CD4-positive, alpha-beta T cell (primary cell): ENCODE data around the gene FBLN2. TPM values are rescaled to one million over a fixed set of nuclear protein-coding genes. Genes with fewer than 3 reads are reported as not detected.

Experiments
- ATAC-seq: fragments of 200-7000 bp; cut with Tn5 transposase; one replicate; pipeline ENCODE4 v1.10.0; 2022; ENCODE audit warnings: mild to moderate bottlenecking; ENCODE audit not compliant: poor library complexity
- CTCF ChIA-PET: fragments of 350-600 bp; sonication (Branson Sonifier 250); formaldehyde crosslinking; loops from one replicate; lab custom pipeline; 2021; ENCODE audit warnings: antibody characterized with exemption, inconsistent platforms; lab: Charles Lee
- POLR2A ChIA-PET: fragments of 350-600 bp; sonication (Branson Sonifier 250); formaldehyde crosslinking; loops from one replicate; lab custom pipeline; 2021; ENCODE audit warnings: antibody characterized with exemption, inconsistent platforms; lab: Charles Lee
- DNase-seq, 14 experiments: peaks; one replicate each; pipeline ENCODE4 v3.0.0-alpha.2; 2013 to 2020; ENCODE audit warnings: mixed read lengths in 2 of 14
- H3K27ac ChIP-seq, 2 donors: one replicate each; pipeline versions ENCODE4 v1.5.1 to v1.7.0; 2013; ENCODE audit warnings: low read length in 2 of 2, low read depth in 1 of 2, mild to moderate bottlenecking in 1 of 2
- H3K27me3 ChIP-seq, 2 experiments: 1 replicate in 1 of 2; 2 replicates in 1 of 2; pipeline versions ENCODE4 v1.6.1 to v1.7.0; 2013; ENCODE audit warnings: low read length in 2 of 2, control low read depth in 1 of 2, mild to moderate bottlenecking in 1 of 2, moderate library complexity in 1 of 2; ENCODE audit not compliant: insufficient read depth in 2 of 2, control insufficient read depth in 1 of 2
- H3K36me3 ChIP-seq: one replicate; pipeline ENCODE4 v1.6.1; 2013; ENCODE audit warnings: low read length, control low read depth; ENCODE audit not compliant: insufficient read depth
- H3K4me1 ChIP-seq: one replicate; pipeline ENCODE4 v1.6.1; 2013; ENCODE audit warnings: low read length, control low read depth; ENCODE audit not compliant: insufficient read depth
- H3K4me3 ChIP-seq: one replicate; pipeline ENCODE4 v1.5.1; 2013; ENCODE audit warnings: mild to moderate bottlenecking, low read length, moderate library complexity
- H3K9me3 ChIP-seq, 2 experiments: 1 replicate in 1 of 2; 2 replicates in 1 of 2; pipeline versions ENCODE4 v1.6.1 to v1.7.0; 2013; ENCODE audit warnings: low read length in 2 of 2, mild to moderate bottlenecking in 2 of 2, control low read depth in 1 of 2, moderate library complexity in 1 of 2; ENCODE audit not compliant: control insufficient read depth in 1 of 2, insufficient read depth in 1 of 2
- H3K27ac Mint-ChIP-seq: one replicate; pipeline ENCODE4 v1.8.0; 2020; ENCODE audit warnings: mixed read lengths
- H3K27me3 Mint-ChIP-seq: one replicate; pipeline ENCODE4 v1.8.0; 2021; ENCODE audit warnings: mixed read lengths
- H3K36me3 Mint-ChIP-seq: one replicate; pipeline ENCODE4 v1.8.0; 2021; ENCODE audit warnings: low read depth, mixed read lengths
- H3K4me1 Mint-ChIP-seq: one replicate; pipeline ENCODE4 v1.8.0; 2021; ENCODE audit warnings: low read depth, mixed read lengths
- H3K4me3 Mint-ChIP-seq: one replicate; pipeline ENCODE4 v1.8.0; 2020; ENCODE audit warnings: mild to moderate bottlenecking, mixed read lengths
- H3K9me3 Mint-ChIP-seq: one replicate; pipeline ENCODE4 v1.8.0; 2020; ENCODE audit warnings: mixed read lengths
- CTCF ChIP-seq: fragments of 200-600 bp; IDR thresholded peaks from one replicate; pipeline ENCODE4 v1.8.0; 2022; ENCODE audit warnings: antibody characterized with exemption, mild to moderate bottlenecking
- intact Hi-C, 2 experiments: fragments of 100-400 bp; cut with DNase I in 1 of 2; cut with micrococcal nuclease in 1 of 2; formaldehyde crosslinking; loops; one replicate each; pipeline versions ENCODE4 v1.15.1 to v1.9.0; 2023 to 2025; cut with DNase I, micrococcal nuclease
- total RNA-seq, 174 experiments: library from RNA in 2 of 174; stranded (reverse) in 2 of 174; gene quantifications; one replicate each; pipeline ENCODE4 v1.2.3 and lab custom pipeline; 2021 to 2026

The FBLN2 gene
- total RNA-seq, 2 experiments from 2014 or later, result 0.19 to 0.25 TPM

- Mint-ChIP-seq H3K9me3 (no peaks in the 10 kb centered on the region), H3K4me3 (no peak overlapping the region), H3K27ac (no peak overlapping the region), H3K27me3 (no peaks in the 10 kb centered on the region), H3K36me3 (no peaks in the 10 kb centered on the region), H3K4me1 (peaks cover 3% of the 10 kb centered on the region)
- H3K36me3 ChIP-seq, result no peaks in the 10 kb centered on the region
- DNase-seq (no peak), ATAC-seq (no peak)
- ChIA-PET POLR2A (no interaction called here), CTCF (no interaction called here)
- H3K27ac ChIP-seq, result no peak overlapping the region
- no peaks in the 10 kb centered on the region for H3K27me3 ChIP-seq
- TF ChIP-seq CTCF, result no peak
- no peak overlapping the region for H3K4me3 ChIP-seq
- H3K9me3 ChIP-seq, result peaks cover 0 to 5% of the 10 kb centered on the region in 2 experiments
- H3K4me1 ChIP-seq, result peaks cover 6% of the 10 kb centered on the region
- intact Hi-C loops, result no loop called here
Measured at GRCh38 chr3:13584427-13584891, 35.5 kb downstream of the FBLN2 start.

- TF ChIP-seq CTCF, result no peak
- peaks cover 3% of the 10 kb centered on the region for H3K4me1 Mint-ChIP-seq
- ChIA-PET POLR2A (no interaction called here), CTCF (no interaction called here)
- H3K9me3 Mint-ChIP-seq, result no peaks in the 10 kb centered on the region
- H3K36me3 Mint-ChIP-seq, result no peaks in the 10 kb centered on the region
- Histone ChIP-seq H3K27ac (no peak overlapping the region), H3K4me1 (peaks cover 6% of the 10 kb centered on the region), H3K9me3 (peaks cover 0 to 5% of the 10 kb centered on the region in 2 experiments), H3K27me3 (no peaks in the 10 kb centered on the region), H3K4me3 (no peak overlapping the region), H3K36me3 (no peaks in the 10 kb centered on the region)
- intact Hi-C loops, result no loop called here
- ATAC-seq, result no peak
- H3K27ac Mint-ChIP-seq, result no peak overlapping the region
- no peak overlapping the region for H3K4me3 Mint-ChIP-seq
- DNase-seq, result no peak
- no peaks in the 10 kb centered on the region for H3K27me3 Mint-ChIP-seq
Measured at GRCh38 chr3:13584901-13585300, 36.0 kb downstream of the FBLN2 start.

- POLR2A ChIA-PET, result no interaction called here
- Histone ChIP-seq H3K4me3 (no peak overlapping the region), H3K36me3 (no peaks in the 10 kb centered on the region), H3K27me3 (no peaks in the 10 kb centered on the region), H3K9me3 (peaks cover 0 to 5% of the 10 kb centered on the region in 2 experiments), H3K27ac (no peak overlapping the region), H3K4me1 (no peaks in the 10 kb centered on the region)
- intact Hi-C loops, result no loop called here
- DNase-seq, result no peak
- H3K27me3 Mint-ChIP-seq, result no peaks in the 10 kb centered on the region
- no peak for ATAC-seq
- H3K9me3 Mint-ChIP-seq, result no peaks in the 10 kb centered on the region
- no peak overlapping the region for H3K4me3 Mint-ChIP-seq
- H3K36me3 Mint-ChIP-seq, result no peaks in the 10 kb centered on the region
- CTCF ChIA-PET, result no interaction called here
- H3K27ac Mint-ChIP-seq, result no peak overlapping the region
- no peaks in the 10 kb centered on the region for H3K4me1 Mint-ChIP-seq
- no peak for TF ChIP-seq CTCF
Measured at GRCh38 chr3:13587442-13587841, 38.5 kb downstream of the FBLN2 start.
